AG20443 (cell line): ENCODE data around the gene KRTAP9-6.
"Not testable (repeated sequence)": the region's sequence is repeated elsewhere in the genome, so short reads cannot be mapped to it uniquely, and the experiment has no call there.

ENCODE experiments used
- DNase-seq: peaks from one replicate; pipeline ENCODE4 v3.0.0; 2012; ENCODE audit warnings: low spot score, mixed read lengths

KRTAP9-6 gene

GRCh38 chr17:41271858-41272257 lies 6.7 kb downstream of the KRTAP9-6 start:
- DNase-seq = no peak

GRCh38 chr17:41275648-41276190 lies 10.5 kb downstream of the KRTAP9-6 start, which contains the start of gene KRTAP9-7:
Gene KRTAP9-7 (plus strand): TSS chr17:41275698. CDS start chr17:41275698, 0 bp downstream.
- not testable (repeated sequence) for DNase-seq

GRCh38 chr17:41278176-41278955 lies 13.2 kb downstream of the KRTAP9-6 start:
- no peak for DNase-seq

- DNase-seq = peak; percentile 44
Measured at GRCh38 chr17:41284043-41284442, 18.9 kb downstream of the KRTAP9-6 start.

GRCh38 chr17:41284546-41284945 lies 19.4 kb downstream of the KRTAP9-6 start:
- DNase-seq = no peak

GRCh38 chr17:41287050-41287449 lies 21.9 kb downstream of the KRTAP9-6 start:
- DNase-seq = no peak

- no peak for DNase-seq
Measured at GRCh38 chr17:41294016-41294415, 28.8 kb downstream of the KRTAP9-6 start.

- DNase-seq = no peak
Measured at GRCh38 chr17:41296846-41297245, 31.7 kb downstream of the KRTAP9-6 start.

- DNase-seq = no peak
Measured at GRCh38 chr17:41298458-41299135, 33.4 kb downstream of the KRTAP9-6 start.

GRCh38 chr17:41301204-41301790 lies 36.1 kb downstream of the KRTAP9-6 start:
- no peak for DNase-seq

GRCh38 chr17:41301916-41302901 lies 37.0 kb downstream of the KRTAP9-6 start, which contains the start of gene KRTAP29-1:
Gene KRTAP29-1 (minus strand): TSS chr17:41302851. CDS start chr17:41302851, 0 bp downstream.
- no peak for DNase-seq

GRCh38 chr17:41302981-41303380 lies 37.8 kb downstream of the KRTAP9-6 start:
- DNase-seq = no peak

- no peak for DNase-seq
Measured at GRCh38 chr17:41304091-41304490, 38.9 kb downstream of the KRTAP9-6 start.

GRCh38 chr17:41307647-41308046 lies 42.5 kb downstream of the KRTAP9-6 start:
- no peak for DNase-seq

- peak; percentile 42 for DNase-seq
Measured at GRCh38 chr17:41308251-41308917, 43.2 kb downstream of the KRTAP9-6 start.

- no peak for DNase-seq
Measured at GRCh38 chr17:41308918-41309359, 43.8 kb downstream of the KRTAP9-6 start, which contains the start of gene KRTAP16-1. Gene KRTAP16-1 (minus strand): TSS chr17:41309309. CDS start chr17:41309253, 56 bp downstream.

GRCh38 chr17:41311111-41311510 lies 45.9 kb downstream of the KRTAP9-6 start:
- no peak for DNase-seq

- DNase-seq = no peak
Measured at GRCh38 chr17:41315204-41315794, 50.1 kb downstream of the KRTAP9-6 start, which contains the start of gene KRTAP17-1. Gene KRTAP17-1 (minus strand): TSS chr17:41315710. CDS start chr17:41315650, 60 bp downstream.
